ENCODE measurements around the gene FAAP24.
"Not testable (repeated sequence)": the region's sequence is repeated elsewhere in the genome, so short reads cannot be mapped to it uniquely, and the experiment has no call there.

Gene FAAP24

GRCh38 chr19:33022472-33023116, 50.6 kb downstream of the FAAP24 start:
- H3K27ac ChIP-seq (ENCODE audit: low read depth, low read length) = no peak overlapping the region
- no peaks in the 10 kb centered on the region for H3K36me3 ChIP-seq (ENCODE audit: control insufficient read depth in 5 of 5, insufficient read depth in 5 of 5, low read length in 5 of 5)
- no peak overlapping the region for H3K9ac ChIP-seq (ENCODE audit: low read length in 5 of 5)
- no peaks in the 10 kb centered on the region for H3K9me3 ChIP-seq (ENCODE audit: control insufficient read depth in 5 of 5, low read length in 5 of 5)
- peaks cover 0 to 4% (median 0%) of the 10 kb centered on the region in 5 donors for H3K27me3 ChIP-seq (ENCODE audit: control insufficient read depth in 5 of 5, insufficient read depth in 4 of 5, low read length in 5 of 5)
- H3K4me1 ChIP-seq (ENCODE audit: control insufficient read depth in 5 of 5, insufficient read depth in 5 of 5, low read length in 5 of 5) = no peaks in the 10 kb centered on the region
- no peak overlapping the region for H3K4me3 ChIP-seq (ENCODE audit: low read depth in 1 of 5, low read length in 5 of 5)

DNA sequence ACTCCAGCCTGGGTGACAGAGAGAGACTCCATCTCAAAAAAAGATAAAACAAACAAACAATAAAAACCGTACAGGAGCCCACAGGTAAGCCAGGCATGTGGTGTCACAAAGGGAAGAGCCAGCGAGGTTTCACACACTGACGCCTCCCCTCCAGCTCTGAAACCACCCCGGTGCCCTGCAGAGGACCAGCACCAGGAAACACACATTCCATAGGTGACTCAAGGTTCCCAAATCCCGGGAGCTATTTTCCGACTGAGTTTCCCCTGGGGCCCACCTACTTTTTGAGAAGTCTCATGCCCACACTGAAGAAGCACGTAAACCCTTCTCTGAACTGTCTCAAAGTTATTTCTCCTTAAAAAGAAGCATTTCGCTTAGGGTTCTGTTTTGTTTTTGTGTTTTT, 52.4 kb downstream of the FAAP24 start:
- Histone ChIP-seq H3K9ac (ENCODE audit: low read length in 5 of 5) (no peak overlapping the region), H3K4me1 (ENCODE audit: control insufficient read depth in 5 of 5, insufficient read depth in 5 of 5, low read length in 5 of 5) (no peaks in the 10 kb centered on the region), H3K27me3 (ENCODE audit: control insufficient read depth in 5 of 5, insufficient read depth in 4 of 5, low read length in 5 of 5) (peaks cover 0 to 4% (median 0%) of the 10 kb centered on the region in 5 donors), H3K4me3 (ENCODE audit: low read depth in 1 of 5, low read length in 5 of 5) (no peak overlapping the region), H3K9me3 (ENCODE audit: control insufficient read depth in 5 of 5, low read length in 5 of 5) (no peaks in the 10 kb centered on the region), H3K27ac (ENCODE audit: low read depth, low read length) (no peak overlapping the region), H3K36me3 (ENCODE audit: control insufficient read depth in 5 of 5, insufficient read depth in 5 of 5, low read length in 5 of 5) (no peaks in the 10 kb centered on the region)

- H3K4me1 ChIP-seq (ENCODE audit: control insufficient read depth in 5 of 5, insufficient read depth in 5 of 5, low read length in 5 of 5); H3K9ac ChIP-seq (ENCODE audit: low read length in 5 of 5); H3K4me3 ChIP-seq (ENCODE audit: low read depth in 1 of 5, low read length in 5 of 5); H3K9me3 ChIP-seq (ENCODE audit: control insufficient read depth in 5 of 5, low read length in 5 of 5); H3K27me3 ChIP-seq (ENCODE audit: control insufficient read depth in 5 of 5, insufficient read depth in 4 of 5, low read length in 5 of 5); H3K27ac ChIP-seq (ENCODE audit: low read depth, low read length); H3K36me3 ChIP-seq (ENCODE audit: control insufficient read depth in 5 of 5, insufficient read depth in 5 of 5, low read length in 5 of 5): not testable (repeated sequence)
Measured at GRCh38 chr19:33025468-33026238, 53.6 kb downstream of the FAAP24 start.

GRCh38 chr19:33026602-33027001, 54.6 kb downstream of the FAAP24 start:
- H3K4me1 ChIP-seq (ENCODE audit: control insufficient read depth in 5 of 5, insufficient read depth in 5 of 5, low read length in 5 of 5); H3K9ac ChIP-seq (ENCODE audit: low read length in 5 of 5); H3K4me3 ChIP-seq (ENCODE audit: low read depth in 1 of 5, low read length in 5 of 5); H3K27me3 ChIP-seq (ENCODE audit: control insufficient read depth in 5 of 5, insufficient read depth in 4 of 5, low read length in 5 of 5); H3K27ac ChIP-seq (ENCODE audit: low read depth, low read length); H3K9me3 ChIP-seq (ENCODE audit: control insufficient read depth in 5 of 5, low read length in 5 of 5); H3K36me3 ChIP-seq (ENCODE audit: control insufficient read depth in 5 of 5, insufficient read depth in 5 of 5, low read length in 5 of 5): not testable (repeated sequence)
